Myocyte (in vitro differentiated cells): Measurements from ENCODE around the gene PGA5. TPM values are rescaled to one million over a fixed set of nuclear protein-coding genes. Genes with fewer than 3 reads are reported as not detected.

Source experiments
- DNase-seq: peaks from one replicate; pipeline ENCODE4 v3.0.0-alpha.2; 2012; ENCODE audit warnings: low read depth
- total RNA-seq: library from RNA; depleted of rRNA; stranded (reverse); fragments of >200 nt; gene quantifications from 2 replicates; pipeline ENCODE4 v1.2.3, GENCODE V29; 2014

The PGA5 gene
- total RNA-seq, 1 donor from 2014 or later: 18.1 TPM

DNA sequence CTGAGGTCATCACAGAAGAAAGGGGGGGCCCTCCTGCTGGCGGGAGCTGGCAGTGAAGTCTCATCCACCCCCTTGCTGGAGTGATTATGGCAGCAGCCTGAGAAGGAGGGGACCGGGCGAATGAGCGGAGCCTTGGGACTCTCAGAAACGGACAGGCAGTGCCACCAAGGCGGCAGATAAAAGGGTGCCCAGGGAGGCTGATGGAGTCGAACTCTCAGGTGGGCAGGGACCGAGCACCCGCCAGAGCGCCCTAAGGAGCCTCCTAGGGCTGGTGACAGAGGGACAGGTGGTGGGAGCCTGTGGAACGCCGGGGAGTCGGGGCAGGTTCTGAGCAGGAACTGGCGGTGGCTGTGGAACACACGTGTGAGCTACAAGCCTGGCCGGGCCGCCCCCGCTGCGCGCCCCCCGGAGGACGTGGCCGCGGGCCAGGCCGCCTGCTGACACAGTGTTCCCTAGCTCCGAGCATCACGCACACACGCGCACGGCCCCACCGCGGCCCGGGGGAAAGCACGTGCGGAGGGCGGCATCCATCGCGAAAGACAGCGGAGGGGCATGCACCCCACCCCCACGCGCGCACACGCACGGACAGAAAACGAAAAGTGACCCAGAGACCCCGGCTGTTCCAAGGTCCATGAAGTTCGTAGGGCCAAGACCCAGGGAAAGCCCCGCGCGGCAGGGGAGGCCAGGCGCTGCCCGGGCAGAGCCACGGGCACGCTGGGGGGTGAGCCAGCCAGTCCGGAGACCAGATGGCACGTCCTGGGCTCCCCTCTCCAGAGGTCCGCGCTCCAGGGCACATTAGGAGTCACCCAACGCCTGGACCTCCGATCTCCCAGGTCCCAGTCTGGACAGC, 53.1 kb downstream of the PGA5 start:
- DNase-seq: peak; percentile 67

DNA sequence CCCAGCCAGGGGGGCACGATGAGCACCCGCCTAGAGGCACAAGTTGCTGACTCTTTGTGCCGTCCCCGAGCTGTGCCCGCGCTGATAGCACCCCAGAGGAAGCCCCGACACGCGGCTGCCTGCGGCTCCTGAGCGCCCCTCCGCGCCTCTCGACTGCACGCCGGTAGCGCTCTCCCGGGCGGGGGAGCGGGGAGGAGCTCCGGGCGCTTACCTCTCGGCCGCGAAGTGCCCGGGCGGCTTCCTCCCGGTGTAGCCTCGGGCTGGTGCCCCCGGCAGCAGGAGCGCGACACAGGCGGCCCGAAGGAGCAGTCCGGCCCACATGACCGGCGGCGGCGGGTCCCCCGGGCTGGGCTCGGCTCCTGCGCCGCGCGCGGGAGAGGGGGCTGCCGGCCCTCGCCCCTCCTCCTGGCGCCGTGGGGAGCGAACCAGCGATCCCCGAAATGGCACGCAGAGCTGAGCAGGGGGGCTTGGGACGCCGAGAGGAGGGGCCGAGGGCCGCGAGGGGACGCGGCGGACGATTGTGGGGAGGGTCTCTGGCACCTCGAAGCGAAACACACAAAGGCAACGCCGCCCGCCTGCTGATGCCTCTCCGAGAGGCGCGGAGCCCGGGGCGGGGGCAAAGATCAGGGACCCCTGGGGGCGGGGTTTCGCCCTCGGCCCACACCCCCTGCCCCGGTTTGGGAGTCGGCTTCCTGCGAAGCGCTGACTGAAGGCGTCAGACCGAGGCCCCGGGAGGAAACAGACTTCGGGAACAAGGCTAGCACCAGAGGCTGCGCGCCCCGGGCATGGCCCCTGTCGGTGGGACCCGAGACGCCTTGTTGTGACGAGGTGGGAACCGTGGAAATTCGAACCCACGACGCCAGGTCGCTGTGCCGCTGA, 54.0 kb downstream of the PGA5 start, which contains the start of gene VWCE:
Gene VWCE (minus strand): TSS at position 600 of the 879 bp plus-strand sequence. CDS start 279 bp downstream, at position 321.
- DNase-seq: no peak

DNA sequence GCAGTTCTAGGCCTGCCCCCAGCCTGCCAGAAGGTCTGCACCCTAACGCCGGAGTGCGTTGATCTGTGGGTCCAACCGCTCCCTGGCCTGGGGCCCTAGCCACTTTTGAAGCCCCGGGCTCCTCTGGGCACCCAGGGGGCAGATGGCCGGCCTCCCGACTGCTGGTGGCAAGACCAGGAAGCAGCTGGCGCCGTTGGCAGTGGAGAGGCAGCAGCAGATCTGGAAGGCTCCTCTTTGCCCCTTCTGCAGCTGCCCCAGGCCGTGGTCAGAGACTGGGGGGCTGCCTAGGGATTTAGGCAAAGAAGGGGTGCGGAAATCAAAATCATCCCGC, 54.6 kb downstream of the PGA5 start:
- peak; percentile 65 for DNase-seq

DNA sequence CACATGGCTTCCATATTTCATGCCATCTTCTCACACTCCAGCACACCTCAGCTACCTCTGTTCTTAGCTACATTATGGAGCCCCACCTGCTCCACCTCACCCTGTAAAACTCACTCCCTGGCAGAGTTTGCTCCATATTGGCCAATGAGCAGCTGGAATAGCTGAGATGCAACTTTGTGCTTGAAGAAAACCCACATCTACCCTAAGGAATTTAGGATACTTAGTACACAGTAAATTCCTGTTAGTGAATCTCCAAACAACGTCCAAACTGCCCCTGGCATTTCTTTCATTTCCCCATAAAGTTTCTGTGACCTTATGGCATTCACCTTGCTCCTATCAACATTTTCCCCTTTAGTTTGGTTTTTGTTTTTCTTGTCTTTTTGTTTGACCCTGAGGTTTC, 56.4 kb downstream of the PGA5 start:
- DNase-seq: no peak

DNA sequence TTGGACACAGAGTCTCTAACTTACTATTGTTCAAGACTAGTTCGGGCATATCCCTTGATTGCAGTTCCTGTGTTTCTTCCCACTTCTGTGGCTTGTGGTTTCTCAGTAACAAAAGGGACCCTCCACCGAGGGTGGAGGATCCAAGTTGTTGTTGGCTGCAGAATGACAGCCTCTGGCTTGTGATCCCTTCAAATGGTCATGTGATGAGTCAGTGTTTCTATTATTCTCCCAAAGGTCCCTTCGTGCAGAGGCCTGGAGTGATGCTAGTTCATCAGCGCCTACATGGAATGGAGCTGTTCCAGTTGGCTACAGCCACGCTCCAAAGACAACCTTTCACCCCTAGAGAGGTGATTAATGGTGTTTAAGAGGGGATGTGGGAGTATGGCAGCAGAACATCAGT, 56.8 kb downstream of the PGA5 start:
- peak; percentile 97 for DNase-seq

DNA sequence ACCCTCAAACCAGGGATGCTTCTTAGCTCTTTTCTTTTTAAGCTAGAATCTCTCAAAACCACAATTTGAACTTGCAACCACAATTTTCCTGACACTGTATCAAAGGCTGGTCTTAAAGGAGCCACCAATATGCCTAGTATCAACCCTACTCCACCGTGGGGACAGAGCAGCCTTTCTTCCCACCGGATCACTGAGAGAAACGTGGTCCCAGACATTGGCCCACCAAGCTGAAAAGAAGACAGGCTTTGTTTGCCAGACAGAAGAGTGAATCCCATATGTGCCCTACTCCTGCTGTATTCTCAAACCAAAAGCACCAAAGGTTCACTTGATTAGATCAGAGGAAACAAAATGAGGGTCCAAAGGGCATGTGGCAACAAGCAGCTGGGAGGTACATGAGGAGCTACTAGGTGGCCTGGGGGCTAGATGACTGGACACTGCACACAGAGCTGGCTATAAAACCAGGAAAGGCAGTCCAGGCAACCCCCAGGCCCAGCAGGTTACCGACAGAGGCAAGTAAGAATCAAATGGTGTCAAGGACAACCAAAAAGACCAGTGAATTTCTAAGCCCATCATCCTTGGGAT, 57.8 kb downstream of the PGA5 start:
- peak; percentile 31 for DNase-seq

Other genes with a start within 250 kb of the PGA5 start
- gene CD5, start 138.7 kb upstream of the PGA5 start, total RNA-seq: not detected in 2 replicates
- gene VPS37C, start 79.7 kb upstream of the PGA5 start, total RNA-seq: 17.3 and 24.4 TPM in 2 replicates
- gene PGA3, start 37.7 kb upstream of the PGA5 start, total RNA-seq: 10.7 and 19.9 TPM in 2 replicates
- gene PGA4, start 18.8 kb upstream of the PGA5 start, total RNA-seq: 119 and 152 TPM in 2 replicates
- gene VWCE, start 54.1 kb downstream of the PGA5 start, total RNA-seq: 2.1 and 2.7 TPM in 2 replicates
- 329 and 379 TPM in 2 replicates for gene DDB1, start 91.9 kb downstream of the PGA5 start, total RNA-seq
- 32.1 and 37.3 TPM in 2 replicates for gene TKFC, start 92.1 kb downstream of the PGA5 start, total RNA-seq
- 104 and 126 TPM in 2 replicates for gene CYB561A3, start 120.7 kb downstream of the PGA5 start, total RNA-seq
- gene TMEM138, start 121.2 kb downstream of the PGA5 start, total RNA-seq: 42.5 and 54.2 TPM in 2 replicates
- gene TMEM216, start 151.4 kb downstream of the PGA5 start, total RNA-seq: 6.7 and 17.1 TPM in 2 replicates
- 40.6 and 41.2 TPM in 2 replicates for gene CPSF7, start 188.8 kb downstream of the PGA5 start, total RNA-seq
- 39.7 TPM in 2 replicates for gene SDHAF2, start 188.9 kb downstream of the PGA5 start, total RNA-seq